CD4-positive, alpha-beta T cell treated with Interferon gamma for 1 hour (primary cell): ENCODE results near the gene EGR2.
"Not testable (repeated sequence)": the region's sequence is repeated elsewhere in the genome, so short reads cannot be mapped to it uniquely, and the experiment has no call there.

Experiments used
- DNase-seq: peaks from one replicate; pipeline ENCODE4 v3.0.0-alpha.2; 2020

The EGR2 gene

DNA sequence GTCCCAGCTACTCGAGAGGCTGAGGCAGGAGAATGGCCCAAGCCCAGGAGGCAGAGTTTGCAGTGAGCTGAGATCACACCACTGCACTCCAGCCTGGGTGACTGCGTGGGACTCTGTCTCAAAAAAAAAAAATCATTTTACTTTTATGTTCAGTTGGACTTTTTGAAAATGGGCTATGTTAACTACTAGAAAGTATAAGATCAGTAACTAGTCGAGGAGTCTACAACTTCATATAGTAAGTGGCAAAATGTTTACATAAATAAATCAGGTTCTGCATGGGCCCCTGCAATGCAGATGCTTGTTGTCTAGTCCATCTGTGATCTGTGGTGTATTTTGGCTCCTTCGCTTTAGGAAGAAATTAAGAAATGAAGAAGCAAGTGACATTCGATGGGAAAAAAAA is 23.9 kb downstream of the EGR2 start:
- DNase-seq = no peak

GRCh38 chr10:62790571-62790970 is 25.6 kb downstream of the EGR2 start:
- no peak for DNase-seq

GRCh38 chr10:62790019-62790555 is 26.1 kb downstream of the EGR2 start:
- DNase-seq = no peak

- DNase-seq = no peak
Measured at GRCh38 chr10:62788861-62789467, 27.2 kb downstream of the EGR2 start.

DNA sequence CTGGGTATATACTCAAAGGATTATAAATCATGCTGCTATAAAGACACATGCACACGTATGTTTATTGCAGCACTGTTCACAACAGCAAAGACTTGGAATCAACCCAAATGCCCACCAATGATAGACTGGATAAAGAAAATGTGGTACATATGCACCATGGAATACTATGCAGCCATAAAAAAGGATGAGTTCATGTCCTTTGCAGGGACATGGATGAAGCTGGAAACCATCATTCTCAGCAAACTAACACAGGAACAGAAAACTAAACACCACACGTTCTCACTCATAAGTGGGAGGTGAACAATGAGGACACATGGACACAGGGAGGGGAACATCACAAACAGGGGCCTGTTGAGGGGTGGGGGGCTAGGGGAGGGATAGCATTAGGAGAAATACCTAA is 27.9 kb downstream of the EGR2 start:
- DNase-seq = not testable (repeated sequence)

DNA sequence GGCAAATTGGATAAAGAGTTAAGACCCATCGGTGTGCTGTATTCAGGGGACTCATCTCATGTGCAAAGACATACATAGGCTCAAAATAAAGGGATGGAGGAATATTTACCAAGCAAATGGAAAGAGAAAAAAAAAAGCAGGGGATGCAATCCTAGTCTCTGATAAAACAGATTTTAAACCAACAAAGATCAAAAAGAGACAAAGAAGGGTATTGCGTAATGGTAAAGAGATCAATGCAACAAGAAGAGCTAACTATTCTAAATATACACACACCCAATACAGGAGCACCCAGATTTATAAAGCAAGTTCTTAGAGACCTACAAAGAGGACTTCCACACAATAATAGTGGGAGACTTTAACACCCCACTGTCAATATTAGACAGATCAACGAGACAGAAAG is 31.6 kb downstream of the EGR2 start:
- not testable (repeated sequence) for DNase-seq

- DNase-seq = peak; percentile 87
Measured at GRCh38 chr10:62779487-62780248, 36.5 kb downstream of the EGR2 start.

DNA sequence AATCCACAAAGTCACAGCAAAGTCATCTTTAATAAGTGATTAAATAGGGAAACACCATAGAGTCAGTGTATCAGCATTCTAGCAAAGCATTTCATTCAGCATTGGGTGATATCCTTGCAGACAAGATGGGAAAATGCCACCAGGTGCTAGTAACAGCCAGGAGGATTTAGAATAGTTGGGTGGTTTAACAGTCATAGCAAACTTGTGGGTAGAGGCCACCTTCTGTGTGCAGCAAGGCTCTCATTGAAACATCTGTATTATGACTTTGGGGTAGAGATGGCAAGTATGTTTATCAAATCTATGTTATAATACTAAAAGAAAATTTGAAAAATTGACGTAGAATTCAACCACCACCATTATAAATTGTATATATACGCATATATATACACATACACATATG is 38.0 kb downstream of the EGR2 start:
- no peak for DNase-seq

- no peak for DNase-seq
Measured at GRCh38 chr10:62772186-62772974, 43.8 kb downstream of the EGR2 start.

GRCh38 chr10:62769574-62770242 is 46.5 kb downstream of the EGR2 start:
- DNase-seq = no peak

GRCh38 chr10:62766386-62766785 is 49.8 kb downstream of the EGR2 start:
- DNase-seq = no peak

DNA sequence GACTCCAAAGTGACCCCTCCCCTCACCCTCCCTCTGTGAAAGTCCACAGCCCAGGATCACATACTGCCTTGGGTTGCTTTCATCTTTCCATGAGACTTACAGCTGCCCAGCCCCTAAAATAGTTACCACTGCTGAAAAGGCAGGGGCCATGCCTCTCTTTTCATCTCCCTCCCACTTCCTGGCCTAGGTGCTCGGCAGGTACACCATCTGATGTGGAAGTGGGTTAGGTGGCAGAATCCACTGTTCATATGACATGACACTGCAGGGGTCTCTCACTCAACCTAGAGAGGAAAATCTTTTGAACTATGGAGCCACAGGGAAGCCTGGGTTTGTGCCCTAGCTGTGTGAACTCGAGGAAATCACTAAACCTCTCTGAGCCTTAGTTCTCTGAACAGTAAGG is 50.4 kb downstream of the EGR2 start:
- DNase-seq = no peak

DNA sequence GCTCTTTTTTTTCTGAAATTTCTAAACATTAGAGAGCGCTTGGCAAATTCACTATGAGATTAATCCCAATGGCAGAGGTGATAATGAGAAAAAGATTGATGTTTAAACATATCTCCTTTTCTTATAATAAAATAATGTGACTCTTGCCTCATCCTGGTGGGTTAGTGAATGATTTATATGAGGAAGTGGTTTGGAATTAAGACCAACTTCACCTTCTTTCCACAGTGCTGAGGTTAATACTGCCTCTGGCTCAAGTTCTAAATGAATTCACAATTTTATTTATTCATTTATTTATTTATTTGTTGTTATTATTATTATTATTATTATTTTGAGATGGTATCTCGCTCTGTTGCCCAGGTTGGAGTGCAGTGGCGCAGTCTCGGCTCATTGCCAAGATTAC is 52.2 kb downstream of the EGR2 start:
- DNase-seq = no peak

DNA sequence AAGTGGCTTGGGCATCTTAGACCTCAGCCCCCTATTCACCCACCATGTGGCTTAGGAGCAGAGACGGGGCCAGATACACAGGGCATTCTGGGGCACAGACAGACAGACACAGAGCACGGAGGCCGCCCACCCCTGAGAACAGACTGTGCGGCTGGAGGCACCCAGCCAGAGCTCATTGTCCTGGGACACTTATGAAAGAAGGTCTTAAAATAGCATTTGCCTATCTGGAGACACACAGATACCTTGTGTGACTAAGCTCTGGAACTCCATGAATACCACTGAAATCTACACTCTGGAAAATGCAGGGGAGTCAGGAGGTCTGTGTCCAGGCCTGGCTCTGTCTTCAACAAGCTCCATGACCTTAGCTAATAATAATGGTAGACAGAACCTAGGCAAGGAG is 53.0 kb downstream of the EGR2 start:
- no peak for DNase-seq
